ENCODE data around the gene ENOSF1. TPM values are rescaled to one million over a fixed set of nuclear protein-coding genes. Genes with fewer than 3 reads are reported as not detected.

ENOSF1 gene
- polyA plus RNA-seq, 1 of the 3 experiments (the other 2 are of a cell fraction), result 23.3 TPM

DNA sequence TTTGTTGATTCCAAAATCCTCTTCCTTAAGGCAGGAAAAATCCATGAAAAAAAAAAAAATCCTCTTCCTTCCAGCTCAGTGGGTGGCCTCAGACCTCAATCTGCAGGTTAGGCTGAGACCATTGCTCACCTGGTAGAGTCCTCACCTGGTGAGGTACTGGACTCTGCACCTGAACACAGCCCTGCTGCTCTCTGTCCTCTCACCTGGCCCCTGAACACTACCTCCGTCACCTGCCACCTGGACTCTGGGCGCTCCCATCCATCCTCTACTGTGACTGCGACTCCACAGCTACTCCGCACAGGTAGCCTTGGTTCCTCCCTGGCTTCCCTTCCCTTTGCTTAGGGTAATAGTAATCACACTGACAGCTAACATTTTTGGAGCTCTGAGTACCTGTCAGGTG, 32.9 kb downstream of the ENOSF1 start:
- no peak overlapping the region for H3K4me3 ChIP-seq (ENCODE audit: low read depth in 2 of 2, low read length in 1 of 2)
- H3K9me2 ChIP-seq, result no peaks in the 10 kb centered on the region
- DNase-seq, result no peak
- no peaks in the 10 kb centered on the region for H4K20me1 ChIP-seq (ENCODE audit: insufficient read depth)
- H3K9me3 ChIP-seq, result no peaks in the 10 kb centered on the region
- no peaks in the 10 kb centered on the region for H3K4me1 ChIP-seq (ENCODE audit: control insufficient read depth in 1 of 2, insufficient read depth in 2 of 2, low read depth in 1 of 2, low read length in 1 of 2)
- H3K79me2 ChIP-seq (ENCODE audit: insufficient read depth), result no peaks in the 10 kb centered on the region
- H3K4me2 ChIP-seq, result no peak overlapping the region
- H3K36me3 ChIP-seq (replicated peaks in 1 of 2; ENCODE audit: control insufficient read depth in 1 of 2, insufficient read depth in 2 of 2, low read length in 1 of 2), result peaks cover 1 to 35% of the 10 kb centered on the region in 2 experiments
- no peak overlapping the region for H3K27ac ChIP-seq (ENCODE audit: low read depth in 2 of 2, low read length in 1 of 2)
- ChIA-PET POLR2A (no interaction called here), CTCF (interaction anchor here (0.6 kb wide), 1 partner anchor 84 kb away, joined by 3 read pairs; no protein-coding TSS in a partner anchor)
- peaks cover 5% of the 10 kb centered on the region for H3F3A ChIP-seq (replicated peaks; ENCODE audit: insufficient read depth)
- no peaks in the 10 kb centered on the region for H3K27me3 ChIP-seq (ENCODE audit: insufficient read depth)
- no peak overlapping the region for H3K9ac ChIP-seq
- no peak overlapping the region for H2AFZ ChIP-seq (ENCODE audit: low read depth)
- no peak for TF ChIP-seq EZH2phosphoT487 (IDR thresholded peaks at IDR 0.05; ENCODE audit: borderline replicate concordance, low read depth)
- TF ChIP-seq, protein P1, sequence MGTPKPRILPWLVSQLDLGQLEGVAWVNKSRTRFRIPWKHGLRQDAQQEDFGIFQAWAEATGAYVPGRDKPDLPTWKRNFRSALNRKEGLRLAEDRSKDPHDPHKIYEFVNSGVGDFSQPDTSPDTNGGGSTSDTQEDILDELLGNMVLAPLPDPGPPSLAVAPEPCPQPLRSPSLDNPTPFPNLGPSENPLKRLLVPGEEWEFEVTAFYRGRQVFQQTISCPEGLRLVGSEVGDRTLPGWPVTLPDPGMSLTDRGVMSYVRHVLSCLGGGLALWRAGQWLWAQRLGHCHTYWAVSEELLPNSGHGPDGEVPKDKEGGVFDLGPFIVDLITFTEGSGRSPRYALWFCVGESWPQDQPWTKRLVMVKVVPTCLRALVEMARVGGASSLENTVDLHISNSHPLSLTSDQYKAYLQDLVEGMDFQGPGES (IDR thresholded peaks at IDR 0.05; ENCODE audit: low read depth, low read length), result no peak
- TF ChIP-seq YY1 (IDR thresholded peaks at IDR 0.05; ENCODE audit: low read depth), result no peak
- WGBS (ENCODE audit: low lambda C conversion rate), result 91% methylated on average over 4 of the region's 4 CpGs

DNA sequence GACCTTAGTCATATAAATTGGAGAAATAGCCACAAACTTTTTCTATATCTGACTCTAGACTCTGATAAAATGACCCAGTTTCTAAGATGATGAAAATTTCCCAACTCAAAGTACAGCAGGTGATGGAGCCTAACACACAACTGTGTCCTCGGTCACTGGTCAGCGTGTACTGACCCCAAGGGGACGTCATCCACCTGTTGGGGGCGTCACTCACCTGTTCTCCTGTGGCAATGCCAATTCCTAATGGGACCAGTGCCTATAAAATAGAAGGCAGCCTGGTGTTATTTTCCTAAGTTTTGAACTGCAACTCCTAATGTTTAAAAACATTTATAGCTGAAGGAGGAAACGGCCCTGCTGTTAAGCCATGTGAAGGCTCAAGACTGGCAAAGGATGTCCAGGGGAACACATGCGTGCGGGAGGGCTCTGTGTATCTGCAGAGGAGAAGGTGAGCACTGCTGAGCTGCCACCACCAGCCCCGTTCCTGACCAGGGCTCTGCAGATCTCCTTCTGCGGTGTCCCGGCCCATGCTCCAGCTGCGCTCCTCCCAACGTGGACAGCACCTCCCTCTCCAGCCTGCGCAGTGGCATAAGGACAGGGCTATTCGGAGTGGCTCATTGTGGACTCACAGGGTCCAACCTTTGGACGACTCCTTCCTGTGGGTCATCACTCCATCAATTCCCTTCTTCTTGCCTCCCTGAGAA, 33.8 kb downstream of the ENOSF1 start:
- no peak for TF ChIP-seq JUND (IDR thresholded peaks at IDR 0.05)
- TF ChIP-seq CHD2 (IDR thresholded peaks at IDR 0.05; ENCODE audit: low read length, partially characterized antibody), result no peak
- TF ChIP-seq, protein P2, sequence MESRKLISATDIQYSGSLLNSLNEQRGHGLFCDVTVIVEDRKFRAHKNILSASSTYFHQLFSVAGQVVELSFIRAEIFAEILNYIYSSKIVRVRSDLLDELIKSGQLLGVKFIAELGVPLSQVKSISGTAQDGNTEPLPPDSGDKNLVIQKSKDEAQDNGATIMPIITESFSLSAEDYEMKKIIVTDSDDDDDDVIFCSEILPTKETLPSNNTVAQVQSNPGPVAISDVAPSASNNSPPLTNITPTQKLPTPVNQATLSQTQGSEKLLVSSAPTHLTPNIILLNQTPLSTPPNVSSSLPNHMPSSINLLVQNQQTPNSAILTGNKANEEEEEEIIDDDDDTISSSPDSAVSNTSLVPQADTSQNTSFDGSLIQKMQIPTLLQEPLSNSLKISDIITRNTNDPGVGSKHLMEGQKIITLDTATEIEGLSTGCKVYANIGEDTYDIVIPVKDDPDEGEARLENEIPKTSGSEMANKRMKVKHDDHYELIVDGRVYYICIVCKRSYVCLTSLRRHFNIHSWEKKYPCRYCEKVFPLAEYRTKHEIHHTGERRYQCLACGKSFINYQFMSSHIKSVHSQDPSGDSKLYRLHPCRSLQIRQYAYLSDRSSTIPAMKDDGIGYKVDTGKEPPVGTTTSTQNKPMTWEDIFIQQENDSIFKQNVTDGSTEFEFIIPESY (IDR thresholded peaks at IDR 0.05; ENCODE audit: borderline replicate concordance, low read depth), result no peak
- TF ChIP-seq POLR2AphosphoS5 (IDR thresholded peaks at IDR 0.05; ENCODE audit: low read depth, low read length), result no peak
- DNase-seq, result no peak
- Histone ChIP-seq H3K79me2 (ENCODE audit: insufficient read depth) (no peaks in the 10 kb centered on the region), H4K20me1 (ENCODE audit: insufficient read depth) (no peaks in the 10 kb centered on the region), H3K4me3 (ENCODE audit: low read depth in 2 of 2, low read length in 1 of 2) (no peak overlapping the region), H3K36me3 (replicated peaks in 1 of 2; ENCODE audit: control insufficient read depth in 1 of 2, insufficient read depth in 2 of 2, low read length in 1 of 2) (peaks cover 10 to 41% of the 10 kb centered on the region in 2 experiments), H3K9me3 (no peaks in the 10 kb centered on the region), H2AFZ (ENCODE audit: low read depth) (no peak overlapping the region), H3F3A (replicated peaks; ENCODE audit: insufficient read depth) (peaks cover 5% of the 10 kb centered on the region), H3K27me3 (ENCODE audit: insufficient read depth) (no peaks in the 10 kb centered on the region), H3K9me2 (no peaks in the 10 kb centered on the region), H3K4me1 (ENCODE audit: control insufficient read depth in 1 of 2, insufficient read depth in 2 of 2, low read depth in 1 of 2, low read length in 1 of 2) (no peaks in the 10 kb centered on the region), H3K4me2 (no peak overlapping the region), H3K9ac (no peak overlapping the region), H3K27ac (ENCODE audit: low read depth in 2 of 2, low read length in 1 of 2) (no peak overlapping the region)
- 97% methylated on average over 10 of the region's 15 CpGs for WGBS (ENCODE audit: low lambda C conversion rate)
- ChIA-PET CTCF (interaction anchor here (1.5 kb wide), 1 partner anchor 55 kb away, joined by 5 read pairs; no protein-coding TSS in a partner anchor), POLR2A (no interaction called here)

Data from SK-N-SH (cell line).